ENCODE measurements around the gene PHLDB2.

PHLDB2 gene

GRCh38 chr3:111926266-111926676 lies 67.2 kb downstream of the PHLDB2 start:
- DNase-seq (ENCODE audit: low read depth), result no peak

- DNase-seq (ENCODE audit: low read depth), result no peak
Measured at GRCh38 chr3:111928613-111929012, 69.5 kb downstream of the PHLDB2 start.

GRCh38 chr3:111929484-111929883 lies 70.4 kb downstream of the PHLDB2 start:
- no peak for DNase-seq (ENCODE audit: low read depth)

GRCh38 chr3:111932946-111933345 lies 73.9 kb downstream of the PHLDB2 start:
- DNase-seq (ENCODE audit: low read depth), result no peak

- no peak for DNase-seq (ENCODE audit: low read depth)
Measured at GRCh38 chr3:111936191-111936841, 77.3 kb downstream of the PHLDB2 start.

GRCh38 chr3:111936967-111937366 lies 77.9 kb downstream of the PHLDB2 start:
- DNase-seq (ENCODE audit: low read depth), result no peak

GRCh38 chr3:111937871-111938270 lies 78.8 kb downstream of the PHLDB2 start:
- no peak for DNase-seq (ENCODE audit: low read depth)

- DNase-seq (ENCODE audit: low read depth), result no peak
Measured at GRCh38 chr3:111939873-111940272, 80.8 kb downstream of the PHLDB2 start.

- no peak for DNase-seq (ENCODE audit: low read depth)
Measured at GRCh38 chr3:111943533-111943932, 84.5 kb downstream of the PHLDB2 start.

- DNase-seq (ENCODE audit: low read depth), result no peak
Measured at GRCh38 chr3:111944372-111944771, 85.3 kb downstream of the PHLDB2 start.

GRCh38 chr3:111947231-111947630 lies 88.2 kb downstream of the PHLDB2 start:
- DNase-seq (ENCODE audit: low read depth), result no peak

- DNase-seq (ENCODE audit: low read depth), result no peak
Measured at GRCh38 chr3:111948786-111949185, 89.7 kb downstream of the PHLDB2 start.

GRCh38 chr3:111949712-111950111 lies 90.6 kb downstream of the PHLDB2 start:
- DNase-seq (ENCODE audit: low read depth), result no peak

GRCh38 chr3:111951032-111951431 lies 92.0 kb downstream of the PHLDB2 start:
- DNase-seq (ENCODE audit: low read depth), result no peak

GRCh38 chr3:111952086-111952485 lies 93.0 kb downstream of the PHLDB2 start:
- no peak for DNase-seq (ENCODE audit: low read depth)

GRCh38 chr3:111952866-111953450 lies 93.9 kb downstream of the PHLDB2 start:
- DNase-seq (ENCODE audit: low read depth), result no peak

GRCh38 chr3:111954228-111954990 lies 95.3 kb downstream of the PHLDB2 start:
- DNase-seq (ENCODE audit: low read depth), result no peak

GRCh38 chr3:111955876-111956275 lies 96.8 kb downstream of the PHLDB2 start:
- DNase-seq (ENCODE audit: low read depth), result no peak

GRCh38 chr3:111956449-111956848 lies 97.4 kb downstream of the PHLDB2 start:
- no peak for DNase-seq (ENCODE audit: low read depth)

GRCh38 chr3:111956995-111957734 lies 98.1 kb downstream of the PHLDB2 start:
- DNase-seq (ENCODE audit: low read depth), result no peak

- no peak for DNase-seq (ENCODE audit: low read depth)
Measured at GRCh38 chr3:111961461-111962164, 102.5 kb downstream of the PHLDB2 start.

- no peak for DNase-seq (ENCODE audit: low read depth)
Measured at GRCh38 chr3:111963424-111963823, 104.4 kb downstream of the PHLDB2 start.

Data from stimulated activated CD8-positive, alpha-beta memory T cell treated with anti-CD3 and anti-CD28 coated beads, Interleukin-7, amount 100 ng/mL, for 24 hours (primary cell).